BE2C (cell line): Measurements from ENCODE around the gene SH3BP5.

Experiments
- DNase-seq: peaks from one replicate; pipeline ENCODE4 v3.0.0-alpha.2; 2020
- H3K27me3 ChIP-seq: fragments of 250-450 bp; sonication (Bioruptor Pico); 2 replicates; pipeline ENCODE4 v1.5.1; 2020; ENCODE audit warnings: mild to moderate bottlenecking
- H3K36me3 ChIP-seq: fragments of 250-450 bp; sonication (Bioruptor Pico); 2 replicates; pipeline ENCODE4 v1.5.1; 2020; ENCODE audit warnings: mild to moderate bottlenecking
- H3K4me1 ChIP-seq: fragments of 250-450 bp; sonication (Bioruptor Pico); 2 replicates; pipeline ENCODE4 v1.5.1; 2020
- H3K4me3 ChIP-seq: 2 replicates; pipeline ENCODE4 v1.5.1; 2011; ENCODE audit warnings: low read depth, low read length
- H3K9me3 ChIP-seq: fragments of 250-450 bp; sonication (Bioruptor Pico); 2 replicates; pipeline ENCODE4 v1.5.1; 2020
- TF ChIP-seq, protein P1 (sequence below): IDR thresholded peaks from 2 replicates; pipeline ENCODE4 v1.5.1; 2012; ENCODE audit warnings: mild to moderate bottlenecking, low read depth, low read length

Gene SH3BP5

GRCh38 chr3:15261274-15261673 is 71.1 kb downstream of the SH3BP5 start:
- DNase-seq = no peak
- Histone ChIP-seq H3K36me3 (no peaks in the 10 kb centered on the region), H3K4me1 (no peaks in the 10 kb centered on the region), H3K9me3 (no peaks in the 10 kb centered on the region), H3K27me3 (no peaks in the 10 kb centered on the region), H3K4me3 (no peak overlapping the region)
- TF ChIP-seq, protein P1, sequence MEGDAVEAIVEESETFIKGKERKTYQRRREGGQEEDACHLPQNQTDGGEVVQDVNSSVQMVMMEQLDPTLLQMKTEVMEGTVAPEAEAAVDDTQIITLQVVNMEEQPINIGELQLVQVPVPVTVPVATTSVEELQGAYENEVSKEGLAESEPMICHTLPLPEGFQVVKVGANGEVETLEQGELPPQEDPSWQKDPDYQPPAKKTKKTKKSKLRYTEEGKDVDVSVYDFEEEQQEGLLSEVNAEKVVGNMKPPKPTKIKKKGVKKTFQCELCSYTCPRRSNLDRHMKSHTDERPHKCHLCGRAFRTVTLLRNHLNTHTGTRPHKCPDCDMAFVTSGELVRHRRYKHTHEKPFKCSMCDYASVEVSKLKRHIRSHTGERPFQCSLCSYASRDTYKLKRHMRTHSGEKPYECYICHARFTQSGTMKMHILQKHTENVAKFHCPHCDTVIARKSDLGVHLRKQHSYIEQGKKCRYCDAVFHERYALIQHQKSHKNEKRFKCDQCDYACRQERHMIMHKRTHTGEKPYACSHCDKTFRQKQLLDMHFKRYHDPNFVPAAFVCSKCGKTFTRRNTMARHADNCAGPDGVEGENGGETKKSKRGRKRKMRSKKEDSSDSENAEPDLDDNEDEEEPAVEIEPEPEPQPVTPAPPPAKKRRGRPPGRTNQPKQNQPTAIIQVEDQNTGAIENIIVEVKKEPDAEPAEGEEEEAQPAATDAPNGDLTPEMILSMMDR = no peak

- TF ChIP-seq, protein P1 = no peak
- Histone ChIP-seq H3K4me1 (no peaks in the 10 kb centered on the region), H3K4me3 (no peak overlapping the region), H3K9me3 (no peaks in the 10 kb centered on the region), H3K27me3 (no peaks in the 10 kb centered on the region), H3K36me3 (no peaks in the 10 kb centered on the region)
- no peak for DNase-seq
Measured at GRCh38 chr3:15260531-15260930, 71.9 kb downstream of the SH3BP5 start.

GRCh38 chr3:15258720-15259119 is 73.7 kb downstream of the SH3BP5 start:
- Histone ChIP-seq H3K9me3 (no peaks in the 10 kb centered on the region), H3K4me3 (no peak overlapping the region), H3K27me3 (no peaks in the 10 kb centered on the region), H3K4me1 (no peaks in the 10 kb centered on the region), H3K36me3 (no peaks in the 10 kb centered on the region)
- DNase-seq = no peak
- TF ChIP-seq, protein P1 = no peak

- no peak overlapping the region for H3K4me3 ChIP-seq
- no peaks in the 10 kb centered on the region for H3K9me3 ChIP-seq
- no peak for DNase-seq
- no peaks in the 10 kb centered on the region for H3K4me1 ChIP-seq
- TF ChIP-seq, protein P1 = no peak
- no peaks in the 10 kb centered on the region for H3K27me3 ChIP-seq
- H3K36me3 ChIP-seq = no peaks in the 10 kb centered on the region
Measured at GRCh38 chr3:15256861-15257341, 75.5 kb downstream of the SH3BP5 start.

- DNase-seq = no peak
- Histone ChIP-seq H3K27me3 (no peaks in the 10 kb centered on the region), H3K9me3 (no peaks in the 10 kb centered on the region), H3K4me3 (no peak overlapping the region), H3K4me1 (no peaks in the 10 kb centered on the region), H3K36me3 (no peaks in the 10 kb centered on the region; the same call in 1 of the 2 replicates)
- TF ChIP-seq, protein P1 = no peak
Measured at GRCh38 chr3:15255215-15255614, 77.2 kb downstream of the SH3BP5 start.

- no peak for DNase-seq
- TF ChIP-seq, protein P1 = no peak
- Histone ChIP-seq H3K4me1 (no peaks in the 10 kb centered on the region), H3K4me3 (no peak overlapping the region), H3K27me3 (no peaks in the 10 kb centered on the region), H3K9me3 (no peaks in the 10 kb centered on the region), H3K36me3 (no peaks in the 10 kb centered on the region; the same call in 1 of the 2 replicates)
Measured at GRCh38 chr3:15253023-15253697, 79.2 kb downstream of the SH3BP5 start.
